ENCODE results near the gene POLR2H. TPM values are rescaled to one million over a fixed set of nuclear protein-coding genes. Genes with fewer than 3 reads are reported as not detected.

Gene POLR2H
- total RNA-seq, 1 experiment from 2014 or later, result 92.6 TPM

- Histone ChIP-seq H3K36me3 (ENCODE audit: insufficient read depth, low read length, poor library complexity, severe bottlenecking) (no peaks in the 10 kb centered on the region), H3K4me1 (ENCODE audit: insufficient read depth, low read length, poor library complexity, severe bottlenecking) (no peaks in the 10 kb centered on the region), H3K4me3 (ENCODE audit: low read depth, low read length, poor library complexity, severe bottlenecking) (no peak overlapping the region), H3K27me3 (replicated peaks; ENCODE audit: insufficient read depth, low read depth, low read length, poor library complexity) (peaks cover 10% of the 10 kb centered on the region), H3K9me3 (ENCODE audit: low read depth, low read length, poor library complexity, severe bottlenecking) (no peaks in the 10 kb centered on the region), H3K27ac (ENCODE audit: low read depth, low read length, poor library complexity, severe bottlenecking) (no peak overlapping the region)
- POLR2A ChIA-PET (ENCODE audit: low non-redundant PET), result no interaction called here
- TF ChIP-seq CTCF (conservative IDR thresholded peaks at IDR 0.05; ENCODE audit: low read depth, low read length) (no peak), EZH2 (IDR thresholded peaks at IDR 0.05; ENCODE audit: borderline replicate concordance, low read depth, low read length, poor library complexity, severe bottlenecking) (no peak)
- intact Hi-C loops (cut with micrococcal nuclease; ENCODE audit: unreplicated experiment), result no loop called here
- no peak for DNase-seq (ENCODE audit: low spot score)
- CTCF ChIA-PET, result interaction anchor here (0.6 kb wide), 1 partner anchor 15 kb away, joined by 6 read pairs; no protein-coding TSS in a partner anchor
- BruUV-seq (replicated peaks), result no TSS peak
These were observed 24.7 kb downstream of the POLR2H start for GRCh38 chr3:184386047-184386806.

GRCh38 chr3:184387174-184387714 is 25.7 kb downstream of the POLR2H start:
- no TSS peak for BruUV-seq (replicated peaks)
- TF ChIP-seq EZH2 (IDR thresholded peaks at IDR 0.05; ENCODE audit: borderline replicate concordance, low read depth, low read length, poor library complexity, severe bottlenecking) (no peak), CTCF (conservative IDR thresholded peaks at IDR 0.05; ENCODE audit: low read depth, low read length) (no peak)
- ChIA-PET CTCF (no interaction called here), POLR2A (ENCODE audit: low non-redundant PET) (no interaction called here)
- Histone ChIP-seq H3K4me3 (ENCODE audit: low read depth, low read length, poor library complexity, severe bottlenecking) (no peak overlapping the region), H3K36me3 (ENCODE audit: insufficient read depth, low read length, poor library complexity, severe bottlenecking) (no peaks in the 10 kb centered on the region), H3K4me1 (ENCODE audit: insufficient read depth, low read length, poor library complexity, severe bottlenecking) (no peaks in the 10 kb centered on the region), H3K9me3 (ENCODE audit: low read depth, low read length, poor library complexity, severe bottlenecking) (no peaks in the 10 kb centered on the region), H3K27me3 (replicated peaks; ENCODE audit: insufficient read depth, low read depth, low read length, poor library complexity) (no peaks in the 10 kb centered on the region), H3K27ac (ENCODE audit: low read depth, low read length, poor library complexity, severe bottlenecking) (no peak overlapping the region)
- no peak for DNase-seq (ENCODE audit: low spot score)
- intact Hi-C loops (cut with micrococcal nuclease; ENCODE audit: unreplicated experiment), result no loop called here

- intact Hi-C loops (cut with micrococcal nuclease; ENCODE audit: unreplicated experiment), result no loop called here
- H3K9me3 ChIP-seq (ENCODE audit: low read depth, low read length, poor library complexity, severe bottlenecking), result no peaks in the 10 kb centered on the region
- H3K4me1 ChIP-seq (ENCODE audit: insufficient read depth, low read length, poor library complexity, severe bottlenecking), result no peaks in the 10 kb centered on the region
- H3K27ac ChIP-seq (ENCODE audit: low read depth, low read length, poor library complexity, severe bottlenecking), result no peak overlapping the region
- no peak for DNase-seq (ENCODE audit: low spot score)
- POLR2A ChIA-PET (ENCODE audit: low non-redundant PET), result no interaction called here
- CTCF ChIA-PET, result no interaction called here
- no peaks in the 10 kb centered on the region for H3K27me3 ChIP-seq (replicated peaks; ENCODE audit: insufficient read depth, low read depth, low read length, poor library complexity)
- BruUV-seq (replicated peaks), result no TSS peak
- no peaks in the 10 kb centered on the region for H3K36me3 ChIP-seq (ENCODE audit: insufficient read depth, low read length, poor library complexity, severe bottlenecking)
- no peak overlapping the region for H3K4me3 ChIP-seq (ENCODE audit: low read depth, low read length, poor library complexity, severe bottlenecking)
- TF ChIP-seq CTCF (conservative IDR thresholded peaks at IDR 0.05; ENCODE audit: low read depth, low read length), result no peak
- no peak for TF ChIP-seq EZH2 (IDR thresholded peaks at IDR 0.05; ENCODE audit: borderline replicate concordance, low read depth, low read length, poor library complexity, severe bottlenecking)
These were observed 26.8 kb downstream of the POLR2H start for GRCh38 chr3:184388164-184388935.
